ENCODE data around the gene TMEM147. TPM values are rescaled to one million over a fixed set of nuclear protein-coding genes. Genes with fewer than 3 reads are reported as not detected.
A peak's percentile ranks its signal among the peaks of the same experiment; 100 is the strongest.

The TMEM147 gene
- polyA plus RNA-seq, 2 of the 4 experiments (the other 2 are of a cell fraction), result 282 to 335 TPM

DNA sequence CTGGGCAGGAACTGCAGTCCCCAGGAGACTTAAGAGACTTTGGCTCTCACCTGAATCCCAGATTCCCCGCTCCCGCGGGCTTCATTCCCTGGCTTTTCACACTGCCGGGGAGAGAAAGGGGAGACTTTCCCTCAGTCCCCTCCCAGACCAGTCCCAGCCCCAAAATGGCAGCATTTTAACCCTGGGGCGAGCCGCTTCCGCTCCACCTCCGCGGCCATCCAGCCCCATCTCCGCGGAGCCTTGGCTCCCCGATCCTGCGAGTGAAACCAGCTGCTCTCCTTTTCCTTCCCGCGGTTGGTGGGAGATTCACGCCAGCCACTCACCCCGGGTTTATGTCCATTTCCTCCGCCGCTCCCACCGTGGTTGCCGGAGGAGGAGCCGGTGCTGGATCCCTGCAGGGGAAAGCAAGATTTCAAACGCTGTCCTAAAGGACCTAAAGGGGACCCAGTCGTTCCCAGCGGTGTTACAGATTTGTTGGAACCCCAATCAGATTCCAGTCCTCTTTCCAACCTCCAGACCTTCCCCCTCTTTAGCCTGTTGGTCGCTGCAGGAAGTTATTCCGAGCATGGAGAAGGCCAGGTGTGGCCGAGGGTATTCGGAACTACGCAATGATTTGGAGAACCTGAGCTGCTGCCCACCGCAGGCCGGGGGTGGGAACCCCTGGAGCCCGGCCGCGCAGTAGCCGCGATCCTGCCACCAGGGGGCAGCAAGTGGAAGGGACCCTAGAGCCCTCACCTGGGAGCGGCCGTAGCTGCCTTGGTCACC is 35.4 kb upstream of the TMEM147 start (continued):
- TF ChIP-seq JUN (IDR thresholded peaks at IDR 0.05) (peak in 1 of 2 experiments; percentile 25; a peak in 1 of 5 replicates), KDM5A (IDR thresholded peaks at IDR 0.05) (no peak)

DNA sequence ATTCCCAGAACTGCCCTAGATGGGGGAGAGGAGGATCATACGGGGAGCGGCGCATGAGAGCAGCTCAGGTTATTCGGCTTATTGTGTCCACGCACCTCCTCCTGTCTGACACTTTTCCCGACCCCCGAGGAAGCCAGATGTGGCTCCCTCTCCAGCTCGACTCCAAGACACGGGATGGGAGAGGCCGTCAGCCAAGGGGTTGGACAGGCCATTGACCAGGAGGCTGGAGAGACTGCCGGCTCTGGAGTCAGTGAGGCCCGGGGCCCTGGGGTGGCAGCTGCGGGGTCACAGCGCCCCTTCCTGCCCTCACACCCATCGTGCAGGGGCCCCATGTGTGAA is 34.8 kb upstream of the TMEM147 start:
- POLR2A ChIA-PET, result interaction anchor here (0.7 to 1.6 kb wide), 12 partner anchors 13 to 235 kb away, joined by 3 to 11 read pairs (median 4); partner anchors contain the start of genes PSENEN and U2AF1L4
- Histone ChIP-seq H3K4me1 (peaks cover 16% of the 10 kb centered on the region), H3K4me3 (peak overlapping the region; percentile 48; the same call in 2 of the 3 replicates), H3K4me2 (peak overlapping the region; percentile 86), H3K9me3 (no peaks in the 10 kb centered on the region), H3K27ac (no peak overlapping the region)
- TF ChIP-seq RAD21 (conservative IDR thresholded peaks at IDR 0.05 in 1 of 2, IDR thresholded peaks at IDR 0.05 in 1 of 2), result 0 out of 5 replicates have a peak, but pooled peaks of 1 of the 2 experiments have one; percentile 18
- no peak for TF ChIP-seq ZSCAN20 (CRISPR knock-in tag; IDR thresholded peaks at IDR 0.05)
- TF ChIP-seq, protein P1, sequence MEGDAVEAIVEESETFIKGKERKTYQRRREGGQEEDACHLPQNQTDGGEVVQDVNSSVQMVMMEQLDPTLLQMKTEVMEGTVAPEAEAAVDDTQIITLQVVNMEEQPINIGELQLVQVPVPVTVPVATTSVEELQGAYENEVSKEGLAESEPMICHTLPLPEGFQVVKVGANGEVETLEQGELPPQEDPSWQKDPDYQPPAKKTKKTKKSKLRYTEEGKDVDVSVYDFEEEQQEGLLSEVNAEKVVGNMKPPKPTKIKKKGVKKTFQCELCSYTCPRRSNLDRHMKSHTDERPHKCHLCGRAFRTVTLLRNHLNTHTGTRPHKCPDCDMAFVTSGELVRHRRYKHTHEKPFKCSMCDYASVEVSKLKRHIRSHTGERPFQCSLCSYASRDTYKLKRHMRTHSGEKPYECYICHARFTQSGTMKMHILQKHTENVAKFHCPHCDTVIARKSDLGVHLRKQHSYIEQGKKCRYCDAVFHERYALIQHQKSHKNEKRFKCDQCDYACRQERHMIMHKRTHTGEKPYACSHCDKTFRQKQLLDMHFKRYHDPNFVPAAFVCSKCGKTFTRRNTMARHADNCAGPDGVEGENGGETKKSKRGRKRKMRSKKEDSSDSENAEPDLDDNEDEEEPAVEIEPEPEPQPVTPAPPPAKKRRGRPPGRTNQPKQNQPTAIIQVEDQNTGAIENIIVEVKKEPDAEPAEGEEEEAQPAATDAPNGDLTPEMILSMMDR (IDR thresholded peaks at IDR 0.05), result peak; percentile 26; the same call in 1 of the 3 replicates
- peak; percentile 20 to 42 for ATAC-seq
- 16% methylated on average over 15 of the region's 15 CpGs for WGBS (ENCODE audit: missing lambda C conversion rate)
- CTCF ChIA-PET, result interaction anchor here (0.6 to 10.2 kb wide), 81 partner anchors 8 to 466 kb away, joined by 3 to 207 read pairs (median 5); partner anchors contain the start of genes ATP4A, ETV2, FFAR1 and FFAR2
- no peak for DNase-seq (ENCODE audit: low read depth in 1 of 2, low spot score in 1 of 2)
- FAIRE-seq, result no peak

DNA sequence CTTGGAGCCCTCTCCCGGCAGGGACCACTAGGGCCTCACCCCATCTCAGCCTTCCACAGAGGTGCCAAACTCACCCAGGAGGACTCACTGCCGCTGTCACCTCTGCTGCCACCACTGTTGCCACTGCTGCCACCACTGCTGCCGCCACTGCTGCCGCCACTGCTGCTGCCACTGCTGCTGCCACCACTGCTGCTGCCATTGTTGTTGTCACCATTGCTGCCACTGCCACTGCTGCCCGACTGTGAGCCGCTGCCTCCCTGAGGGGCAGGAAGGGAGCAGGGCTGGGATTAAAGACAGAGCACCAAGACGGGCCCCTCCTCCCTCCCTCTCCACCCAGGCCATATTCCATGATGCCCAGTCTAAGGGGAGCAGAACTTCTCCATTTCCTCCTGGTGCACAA is 34.1 kb upstream of the TMEM147 start:
- H3K9me3 ChIP-seq, result no peaks in the 10 kb centered on the region
- no peak for DNase-seq (ENCODE audit: low read depth in 1 of 2, low spot score in 1 of 2)
- no peak overlapping the region for H3K4me3 ChIP-seq
- TF ChIP-seq MYC (IDR thresholded peaks at IDR 0.05; ENCODE audit: borderline replicate concordance, low read length) (no peak), POLR2AphosphoS2 (conservative IDR thresholded peaks at IDR 0.05; ENCODE audit: low read length) (no peak), PHF8 (IDR thresholded peaks at IDR 0.05; ENCODE audit: borderline replicate concordance, low read depth) (no peak), MAZ (IDR thresholded peaks at IDR 0.05; ENCODE audit: borderline replicate concordance, low read depth, low read length) (no peak), EP300 (IDR thresholded peaks at IDR 0.05) (no peak), HDAC2 (IDR thresholded peaks at IDR 0.05) (no peak), KDM1A (IDR thresholded peaks at IDR 0.05; ENCODE audit: low read depth) (no peak), EHMT2 (IDR thresholded peaks at IDR 0.05; ENCODE audit: low read depth) (no peak)
- TF ChIP-seq, protein P2, sequence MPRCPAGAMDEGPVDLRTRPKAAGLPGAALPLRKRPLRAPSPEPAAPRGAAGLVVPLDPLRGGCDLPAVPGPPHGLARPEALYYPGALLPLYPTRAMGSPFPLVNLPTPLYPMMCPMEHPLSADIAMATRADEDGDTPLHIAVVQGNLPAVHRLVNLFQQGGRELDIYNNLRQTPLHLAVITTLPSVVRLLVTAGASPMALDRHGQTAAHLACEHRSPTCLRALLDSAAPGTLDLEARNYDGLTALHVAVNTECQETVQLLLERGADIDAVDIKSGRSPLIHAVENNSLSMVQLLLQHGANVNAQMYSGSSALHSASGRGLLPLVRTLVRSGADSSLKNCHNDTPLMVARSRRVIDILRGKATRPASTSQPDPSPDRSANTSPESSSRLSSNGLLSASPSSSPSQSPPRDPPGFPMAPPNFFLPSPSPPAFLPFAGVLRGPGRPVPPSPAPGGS (IDR thresholded peaks at IDR 0.05), result no peak
- TF ChIP-seq, protein P3, sequence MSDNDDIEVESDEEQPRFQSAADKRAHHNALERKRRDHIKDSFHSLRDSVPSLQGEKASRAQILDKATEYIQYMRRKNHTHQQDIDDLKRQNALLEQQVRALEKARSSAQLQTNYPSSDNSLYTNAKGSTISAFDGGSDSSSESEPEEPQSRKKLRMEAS (IDR thresholded peaks at IDR 0.05), result no peak
- TF ChIP-seq, protein P4, sequence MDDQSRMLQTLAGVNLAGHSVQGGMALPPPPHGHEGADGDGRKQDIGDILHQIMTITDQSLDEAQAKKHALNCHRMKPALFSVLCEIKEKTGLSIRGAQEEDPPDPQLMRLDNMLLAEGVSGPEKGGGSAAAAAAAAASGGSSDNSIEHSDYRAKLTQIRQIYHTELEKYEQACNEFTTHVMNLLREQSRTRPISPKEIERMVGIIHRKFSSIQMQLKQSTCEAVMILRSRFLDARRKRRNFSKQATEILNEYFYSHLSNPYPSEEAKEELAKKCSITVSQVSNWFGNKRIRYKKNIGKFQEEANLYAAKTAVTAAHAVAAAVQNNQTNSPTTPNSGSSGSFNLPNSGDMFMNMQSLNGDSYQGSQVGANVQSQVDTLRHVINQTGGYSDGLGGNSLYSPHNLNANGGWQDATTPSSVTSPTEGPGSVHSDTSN (IDR thresholded peaks at IDR 0.05), result no peak
- no peak overlapping the region for H3K4me2 ChIP-seq
- POLR2A ChIA-PET, result interaction anchor here (1.6 kb wide), 1 partner anchor 24 kb away, joined by 9 read pairs; no protein-coding TSS in a partner anchor
- no peak for ATAC-seq
- peaks cover 16% of the 10 kb centered on the region for H3K4me1 ChIP-seq
- FAIRE-seq, result no peak
- H3K27ac ChIP-seq, result no peak overlapping the region
- 62% methylated on average over 7 of the region's 7 CpGs for WGBS (ENCODE audit: missing lambda C conversion rate)
- CTCF ChIA-PET, result interaction anchor here (0.7 to 10.2 kb wide), 40 partner anchors 11 to 467 kb away, joined by 3 to 207 read pairs (median 8); partner anchors contain the start of genes ATP4A, FFAR1, HAUS5 and KRTDAP
